HG03342 (cell line): ENCODE data around the gene FOXE1.

Experiments used
- ATAC-seq: cut with Tn5 transposase; IDR thresholded peaks from one replicate; pipeline ENCODE4 v1.9.1; 2021; ENCODE audit warnings: mild to moderate bottlenecking, moderate library complexity; ENCODE audit not compliant: unreplicated experiment

Gene FOXE1

DNA sequence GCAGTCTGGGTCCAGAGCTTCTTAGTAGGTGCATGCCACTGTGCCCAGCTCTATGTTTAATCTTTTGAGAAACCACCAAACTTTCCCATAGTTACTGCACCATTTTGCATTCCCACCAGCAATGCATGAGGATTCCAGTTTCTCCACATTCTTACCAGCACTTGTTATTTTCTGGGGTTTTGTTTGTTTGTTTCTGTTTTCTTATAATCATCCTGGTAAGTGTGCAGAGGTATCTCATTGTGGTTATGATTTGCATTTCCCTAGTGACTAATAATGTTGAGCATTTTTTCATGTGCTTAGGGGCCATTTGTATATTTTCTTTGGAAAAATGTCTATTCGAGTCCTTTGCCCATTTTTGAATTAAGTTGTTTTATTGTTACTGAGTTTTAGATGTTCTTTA lies 11.4 kb downstream of the FOXE1 start:
- ATAC-seq, result no peak

DNA sequence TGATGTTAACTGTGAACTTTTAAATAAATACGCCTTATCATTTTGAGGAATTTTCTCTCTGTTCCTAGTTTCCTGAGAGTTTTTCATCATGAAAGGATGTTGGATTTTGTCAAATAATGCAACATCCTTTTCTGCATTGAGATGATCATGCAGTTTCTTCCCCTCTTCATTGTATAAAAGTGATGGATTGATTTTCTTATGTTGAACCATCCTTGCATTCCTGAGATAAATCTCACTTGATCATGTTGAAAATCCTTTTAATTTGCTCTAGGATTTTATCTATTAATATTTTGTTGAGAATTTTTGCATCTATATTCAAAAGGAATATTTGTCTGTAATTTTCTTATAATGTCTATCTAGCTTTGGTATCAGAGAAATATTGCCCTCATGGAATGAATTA lies 13.3 kb downstream of the FOXE1 start:
- ATAC-seq, result no peak

DNA sequence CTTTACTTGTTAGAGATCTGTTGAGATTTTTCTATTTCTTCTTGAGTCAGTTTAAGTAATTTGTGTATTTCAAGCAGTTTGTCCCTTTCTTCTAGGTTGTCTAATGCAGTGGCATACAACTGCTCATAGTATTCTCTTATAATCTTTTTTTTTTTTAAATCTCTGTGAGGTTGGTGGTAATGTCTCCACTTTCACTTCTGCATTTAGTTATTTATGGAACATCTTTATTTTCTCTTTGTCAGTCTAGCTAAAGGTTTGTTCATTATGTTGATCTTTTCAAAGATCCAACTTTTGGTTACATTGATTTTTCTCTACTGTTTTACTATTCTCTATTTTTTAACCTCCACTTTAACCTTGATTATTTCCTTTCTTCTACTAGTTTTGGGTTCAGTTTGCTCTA lies 13.8 kb downstream of the FOXE1 start:
- no peak for ATAC-seq

DNA sequence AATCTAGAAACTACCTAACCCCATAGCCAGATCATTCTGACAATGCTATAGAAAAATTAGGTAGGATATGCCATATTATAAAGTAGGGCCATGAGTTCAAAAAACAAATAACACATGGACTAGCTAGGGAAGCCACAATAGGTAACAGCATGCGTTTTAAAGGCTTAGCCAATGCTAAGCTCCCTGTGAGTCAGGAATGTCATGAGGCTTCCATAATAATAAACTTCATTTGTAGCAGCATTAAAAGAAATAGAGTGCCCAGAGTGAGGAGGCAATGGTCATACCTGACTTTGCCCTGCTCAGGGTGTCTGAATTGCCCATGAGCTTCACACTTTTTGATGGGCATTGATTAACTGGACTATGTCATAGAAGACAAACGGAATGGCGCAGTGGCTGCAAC lies 15.8 kb downstream of the FOXE1 start:
- no peak for ATAC-seq

DNA sequence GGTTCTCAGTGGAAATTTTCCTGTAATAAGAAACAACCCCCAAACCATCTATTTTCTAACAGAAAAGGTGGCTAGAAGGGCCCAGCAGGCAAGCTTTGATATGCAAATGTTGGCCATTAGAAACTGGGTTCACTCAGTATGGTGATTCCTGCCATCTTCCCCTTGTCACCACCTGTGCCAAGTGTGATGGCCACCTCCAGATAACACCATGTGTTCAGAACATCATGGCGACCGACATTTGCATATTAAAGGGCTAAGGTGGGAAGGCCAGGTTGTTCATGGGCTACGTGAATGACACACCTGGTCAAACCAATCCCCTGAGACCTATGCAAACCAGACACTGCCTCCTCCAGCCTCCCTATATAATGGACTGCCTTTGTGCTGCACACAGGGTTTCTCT lies 20.4 kb downstream of the FOXE1 start:
- no peak for ATAC-seq

DNA sequence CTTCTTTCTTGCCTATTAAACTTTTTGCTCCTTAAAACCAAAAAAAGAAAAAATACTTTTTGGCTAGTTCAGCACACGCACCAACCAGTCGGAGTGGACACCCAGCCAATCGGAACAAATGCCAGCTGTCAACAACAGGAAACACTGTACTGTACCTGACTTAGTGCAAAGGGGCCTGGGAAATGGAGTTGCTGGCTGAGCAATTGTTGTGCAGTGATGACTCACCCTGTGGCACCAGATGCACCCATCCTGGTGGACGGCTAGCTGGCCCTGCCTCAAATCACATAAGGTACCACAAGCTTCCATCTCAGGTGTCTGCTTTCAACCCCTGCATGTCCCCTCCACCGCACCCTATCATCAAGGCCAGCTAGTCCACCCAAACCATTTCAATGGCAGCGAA lies 20.9 kb downstream of the FOXE1 start:
- no peak for ATAC-seq

DNA sequence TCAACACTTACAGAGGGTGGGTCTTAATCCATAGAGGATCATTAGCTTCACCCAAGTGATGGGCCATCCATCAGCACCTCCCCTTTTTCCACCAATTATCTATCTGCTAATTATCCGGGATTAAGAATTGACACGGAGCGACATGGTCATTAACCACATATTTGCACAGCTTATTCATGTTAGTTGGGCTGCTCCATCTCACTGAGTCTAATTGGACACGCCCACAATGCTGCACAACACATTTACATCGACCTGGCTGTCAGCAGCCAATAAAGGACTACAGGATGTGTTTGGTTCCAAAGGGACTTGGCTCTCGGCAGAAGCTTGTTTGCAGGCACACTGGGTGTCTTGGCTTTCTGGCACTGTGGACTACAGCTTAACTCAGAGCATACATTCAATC lies 21.6 kb downstream of the FOXE1 start:
- no peak for ATAC-seq

DNA sequence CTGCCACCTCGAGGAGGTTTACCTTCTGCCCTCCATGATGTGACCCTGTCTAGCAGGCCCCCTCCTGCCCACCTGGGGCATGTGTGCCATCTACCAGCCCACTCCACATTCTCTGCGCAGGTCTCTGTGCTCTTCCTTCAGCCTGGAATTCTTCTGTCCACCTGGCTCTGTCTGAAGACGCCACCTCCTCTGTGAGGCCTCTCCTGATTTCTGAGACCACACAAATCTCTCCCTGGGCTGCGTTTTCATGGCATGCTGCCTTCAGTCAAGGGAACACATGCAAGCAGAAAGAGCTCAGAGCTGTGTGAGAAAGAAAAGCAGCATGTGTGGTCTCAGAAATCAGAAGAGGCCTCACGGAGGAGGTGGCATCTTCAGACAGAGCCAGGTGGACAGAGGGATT lies 22.1 kb downstream of the FOXE1 start:
- ATAC-seq, result no peak

DNA sequence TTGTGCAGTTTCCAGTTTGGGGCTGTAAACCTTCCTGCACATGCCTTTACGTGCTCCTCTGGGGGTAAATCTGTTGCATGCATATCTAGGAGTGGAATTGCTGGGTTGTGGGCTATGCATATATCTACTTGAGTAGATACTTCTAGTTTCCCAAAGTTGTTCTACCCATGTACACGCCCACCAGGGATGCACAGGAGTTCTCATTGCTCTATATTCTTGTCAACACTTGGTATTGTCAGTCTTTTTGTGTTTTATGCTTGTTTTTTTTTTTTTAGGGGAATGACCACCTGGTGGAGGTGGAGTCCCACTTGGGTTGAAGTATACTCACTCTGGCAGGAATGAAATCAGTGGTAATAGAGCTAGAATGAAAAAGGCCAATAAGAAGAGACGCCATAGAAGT lies 23.0 kb downstream of the FOXE1 start:
- ATAC-seq, result no peak

DNA sequence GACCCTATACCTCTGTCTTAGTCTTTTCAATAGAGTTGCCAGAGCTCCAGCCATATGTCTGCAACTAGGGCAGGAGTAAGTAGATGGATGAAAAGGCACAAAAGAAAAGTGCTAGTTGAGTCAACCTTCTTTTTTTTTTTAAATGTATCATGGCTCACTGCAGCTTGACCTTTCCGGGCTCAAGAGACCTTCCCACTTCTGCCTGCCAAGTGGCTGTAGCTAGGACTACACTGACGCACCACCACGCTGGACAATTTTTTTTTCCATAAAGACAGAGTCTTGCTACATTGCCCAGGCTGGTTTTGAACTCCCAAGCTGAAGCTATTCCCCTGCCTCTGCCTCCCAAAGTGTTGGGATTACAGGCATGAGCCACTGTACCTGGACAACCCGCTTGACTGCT lies 27.3 kb downstream of the FOXE1 start:
- ATAC-seq, result no peak

DNA sequence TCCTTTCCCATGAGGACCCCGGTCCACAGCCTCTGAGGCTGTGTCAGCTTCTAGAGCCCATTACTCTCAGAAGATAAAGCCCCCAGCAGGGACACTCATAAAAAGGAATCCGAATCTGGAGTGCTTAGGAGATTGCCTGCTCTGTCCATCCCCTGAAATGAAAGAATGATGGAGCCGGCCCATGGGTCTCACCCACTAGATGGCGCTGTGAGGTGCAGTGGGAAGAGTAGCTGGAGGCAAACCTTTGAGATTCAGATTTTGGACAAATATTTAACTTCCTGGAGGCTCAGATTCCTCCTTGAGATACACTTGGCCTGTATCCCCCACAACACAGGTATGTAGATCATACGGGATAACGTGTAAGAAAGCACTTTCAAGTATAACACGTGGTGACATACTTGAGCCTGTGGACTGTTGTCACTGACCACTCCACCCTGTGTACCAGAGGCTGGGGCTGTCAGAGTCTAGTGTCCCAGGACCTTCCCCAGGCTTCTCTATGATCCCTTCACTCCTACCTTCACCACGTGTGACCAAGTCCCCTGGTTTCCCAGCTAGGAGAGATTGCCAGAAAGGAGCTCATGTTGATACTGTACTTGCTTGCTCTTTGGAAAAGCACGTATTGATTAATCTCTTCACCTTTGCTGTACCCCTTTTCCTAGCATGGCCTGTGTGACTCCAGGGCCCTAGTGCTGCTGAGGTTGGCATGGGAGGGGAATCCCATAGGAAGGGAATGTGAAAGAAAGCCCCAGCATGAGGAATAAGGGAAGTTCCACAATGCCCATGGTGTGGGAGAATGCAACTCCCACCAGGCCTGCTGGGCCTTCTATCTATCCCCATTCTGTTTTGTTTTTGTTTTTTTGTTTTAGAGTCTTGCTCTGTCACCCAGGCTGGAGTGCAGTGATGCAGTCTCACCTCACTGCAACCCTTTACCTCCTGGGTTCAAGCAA lies 37.2 kb downstream of the FOXE1 start:
- no peak for ATAC-seq

DNA sequence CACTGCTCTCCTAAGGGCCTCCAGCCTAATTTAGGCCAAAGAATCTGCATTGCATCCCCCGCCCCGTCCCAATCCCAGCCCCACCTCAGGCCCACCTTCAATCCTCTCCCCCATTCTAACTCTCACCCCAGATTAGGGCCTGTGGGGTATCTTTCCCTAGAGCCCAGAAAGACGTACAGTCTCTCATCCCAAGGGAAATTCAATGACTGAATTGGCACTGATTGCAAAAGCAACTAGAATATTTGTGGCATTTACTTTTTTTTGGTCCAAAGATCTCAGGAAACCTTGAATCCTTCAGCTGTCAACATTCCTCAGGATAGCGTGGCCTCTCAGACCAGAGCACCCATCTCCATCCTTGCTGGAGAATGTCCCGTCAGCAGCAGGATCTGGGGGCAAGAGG lies 38.7 kb downstream of the FOXE1 start:
- ATAC-seq, result no peak

DNA sequence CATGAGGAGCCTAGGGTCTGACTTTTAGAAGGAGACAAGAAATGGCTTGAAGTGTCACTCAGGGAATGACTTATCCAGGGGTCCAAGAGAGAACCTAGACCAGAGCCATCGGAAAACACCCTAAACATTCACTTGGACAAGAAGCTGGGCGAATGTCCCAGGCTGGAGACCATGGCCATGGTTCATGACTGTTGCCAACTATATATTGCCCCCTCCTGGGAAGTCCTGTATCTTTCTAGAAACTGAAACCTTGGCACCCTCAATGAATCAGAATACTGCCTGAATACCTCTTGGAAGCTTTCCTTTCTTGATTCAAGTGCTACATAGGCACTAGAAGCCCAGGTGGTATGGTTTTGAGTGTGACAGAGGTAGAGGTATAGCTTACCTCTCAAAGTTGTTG lies 39.4 kb downstream of the FOXE1 start:
- no peak for ATAC-seq

DNA sequence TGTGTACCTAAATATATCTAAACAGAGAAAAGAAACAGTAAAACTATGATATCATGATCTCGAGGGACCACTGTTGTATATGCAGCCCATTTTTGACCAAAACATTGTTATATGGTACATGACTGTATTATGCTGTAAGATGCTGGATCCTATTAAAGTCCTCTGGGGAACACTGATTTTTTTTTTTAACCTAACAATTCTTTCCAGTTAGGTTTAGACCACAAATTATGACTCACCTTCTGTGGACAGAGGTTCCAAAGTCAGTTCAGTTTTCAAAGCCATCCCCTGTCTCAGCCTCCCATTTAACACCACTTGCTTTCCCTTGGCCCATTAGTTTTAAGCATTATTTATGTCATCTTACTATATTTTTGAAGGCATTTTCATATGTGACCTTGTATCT lies 42.2 kb downstream of the FOXE1 start:
- no peak for ATAC-seq

DNA sequence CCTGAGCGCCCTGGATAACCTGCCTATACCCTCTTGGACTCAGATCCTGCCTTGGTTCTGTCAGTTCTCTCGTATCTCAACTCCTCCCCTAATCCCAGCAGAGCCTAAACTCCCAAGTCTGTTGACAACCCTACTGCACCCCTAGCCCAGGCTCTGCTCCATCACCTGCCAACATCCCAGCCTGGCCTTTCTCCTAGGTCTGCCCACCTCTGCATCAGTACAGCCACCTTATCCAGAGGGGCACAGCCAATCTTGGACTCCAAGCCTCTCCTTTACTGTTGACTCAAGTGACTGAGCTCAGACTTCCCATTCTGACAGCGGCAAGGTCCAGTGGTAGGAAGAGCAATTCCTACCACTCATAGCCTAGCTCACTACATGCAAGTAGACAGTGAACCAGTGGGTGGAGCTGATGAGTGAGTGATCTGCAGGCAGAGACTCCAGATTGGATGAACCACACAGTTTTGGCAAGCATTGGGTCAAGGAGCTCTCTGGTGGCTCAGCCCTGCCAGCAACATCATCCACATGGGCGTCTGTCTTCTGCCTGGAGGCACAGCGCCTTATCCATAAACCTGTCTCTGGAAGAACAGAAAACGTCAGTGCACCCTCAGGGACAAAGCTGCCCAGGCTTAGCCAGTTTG lies 42.8 kb downstream of the FOXE1 start:
- no peak for ATAC-seq

DNA sequence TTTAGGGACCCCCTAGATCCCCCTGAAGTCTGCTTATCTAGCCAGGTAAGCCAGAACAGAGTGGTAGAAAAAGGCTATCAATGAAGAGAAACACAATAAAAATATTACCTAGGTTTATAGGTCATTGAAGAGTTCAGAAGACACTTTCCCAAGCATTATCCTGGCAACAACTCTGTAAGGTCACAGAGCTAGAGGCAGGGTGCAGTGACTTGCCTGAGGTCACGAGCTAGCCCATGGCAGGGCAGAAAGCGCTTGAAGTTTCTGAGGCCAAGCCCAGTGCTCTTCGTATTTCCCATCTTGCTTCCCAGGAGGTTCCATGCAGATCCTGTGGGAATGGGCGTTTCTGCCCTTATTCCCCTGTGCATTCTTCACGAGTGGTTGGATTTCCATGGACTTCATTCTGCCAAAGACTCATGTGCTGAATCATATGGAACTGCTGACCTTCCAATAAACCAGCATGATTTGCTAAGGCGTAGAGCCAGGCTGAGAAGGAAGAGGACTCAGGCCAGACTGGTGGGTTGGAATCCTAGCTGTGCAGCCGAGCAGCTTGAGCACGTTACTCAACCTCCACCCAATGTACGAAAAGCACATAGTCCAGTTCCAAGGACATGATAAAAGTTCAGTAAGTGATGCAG lies 47.2 kb downstream of the FOXE1 start:
- ATAC-seq, result no peak

DNA sequence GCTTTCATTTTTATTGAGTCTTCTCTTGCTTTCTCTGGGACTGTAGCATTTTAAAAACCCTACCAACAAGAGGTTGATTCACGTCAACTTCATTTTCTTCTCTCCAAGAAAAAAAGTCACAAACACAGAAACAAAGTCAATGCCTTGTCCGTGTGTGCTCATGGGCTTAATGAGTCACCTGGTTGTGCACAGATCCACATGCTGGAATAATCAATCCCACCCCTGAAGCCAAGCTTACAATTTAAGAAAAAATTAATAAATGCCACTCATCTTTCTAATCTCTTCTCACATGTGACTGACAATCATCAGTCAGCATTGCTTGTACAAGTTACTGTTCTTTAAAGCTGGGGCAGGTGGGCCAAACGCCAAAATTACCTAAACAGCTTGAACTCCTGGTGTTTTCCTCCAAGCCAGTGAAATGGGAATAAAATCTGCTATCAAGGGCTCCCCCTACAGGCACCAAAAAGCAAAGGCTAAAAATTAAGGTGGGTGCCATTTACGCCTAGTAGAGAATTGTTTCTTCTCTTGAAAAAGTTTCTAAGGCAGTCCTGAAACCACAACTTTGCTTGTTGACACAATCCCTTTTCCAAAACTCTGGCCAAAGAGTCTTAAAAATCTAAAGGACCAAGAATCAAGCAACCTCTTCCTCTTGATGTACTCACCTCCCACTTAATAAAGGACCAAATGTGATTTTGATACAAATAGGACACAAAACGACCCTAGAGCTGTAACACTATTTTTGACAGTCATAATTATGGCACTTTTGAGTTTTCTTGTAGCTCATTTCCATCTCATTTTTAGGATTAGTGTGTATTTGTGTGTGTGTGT lies 47.9 kb downstream of the FOXE1 start:
- ATAC-seq, result no peak

DNA sequence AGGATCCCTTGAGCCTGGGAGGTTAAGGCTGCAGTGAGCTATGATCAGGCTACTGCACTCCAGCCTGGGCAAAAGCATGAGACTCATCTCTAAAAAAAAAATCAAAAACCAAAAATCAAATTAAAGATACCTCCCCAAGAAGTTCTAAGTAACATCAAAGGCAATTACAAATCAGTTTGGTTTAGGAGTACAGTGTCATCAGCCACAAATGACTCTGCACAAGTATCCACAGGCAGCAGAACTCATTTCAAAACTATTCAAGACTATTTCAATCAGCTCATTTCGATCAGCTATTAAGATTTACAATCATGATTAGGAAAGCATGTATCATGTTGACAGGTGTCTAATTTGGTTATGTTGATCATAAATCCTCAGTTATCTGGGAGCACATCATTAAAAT lies 50.2 kb downstream of the FOXE1 start:
- no peak for ATAC-seq

DNA sequence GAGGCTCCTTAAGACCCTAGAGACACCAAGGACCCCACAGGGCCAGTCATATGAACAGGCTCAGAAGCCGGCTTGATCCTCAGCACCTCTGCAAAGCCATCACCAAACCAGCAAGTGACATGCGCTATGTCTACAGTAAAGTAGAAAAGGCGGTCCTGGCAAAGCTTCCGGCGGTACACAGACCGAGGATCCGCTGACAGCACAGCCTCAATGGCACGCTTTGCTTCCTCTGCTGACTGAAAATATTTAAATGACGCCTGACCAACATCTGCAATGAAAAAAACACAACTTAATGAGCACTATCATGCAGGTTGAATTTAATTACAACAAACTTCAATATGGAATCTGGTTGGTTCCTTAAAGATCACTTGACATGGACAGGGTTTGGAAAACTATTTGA lies 51.7 kb downstream of the FOXE1 start:
- ATAC-seq, result no peak

DNA sequence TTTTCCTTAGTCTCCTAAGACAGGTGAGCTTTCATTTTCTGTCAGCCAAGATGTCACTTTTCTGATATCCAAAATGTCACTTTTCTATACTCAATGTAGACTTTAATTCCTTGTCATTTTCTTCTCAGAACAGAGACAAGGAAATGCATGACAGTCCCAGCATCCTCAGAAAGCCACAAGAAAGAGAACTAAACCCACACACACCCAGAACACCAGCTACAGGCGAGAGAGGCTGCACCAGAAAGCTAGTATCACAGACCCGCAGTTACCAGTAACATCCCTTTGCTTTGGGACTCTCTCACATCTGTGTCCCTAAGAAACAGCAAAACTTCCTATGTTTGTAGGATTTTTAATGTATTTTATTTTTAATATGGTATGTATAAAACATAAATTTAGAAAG lies 52.2 kb downstream of the FOXE1 start:
- ATAC-seq, result no peak
